GM21447 (cell line): ENCODE results near the gene HK2.
"Not testable (repeated sequence)": the region's sequence is repeated elsewhere in the genome, so short reads cannot be mapped to it uniquely, and the experiment has no call there.

ENCODE experiments used
- ATAC-seq: cut with Tn5 transposase; IDR thresholded peaks from one replicate; pipeline ENCODE4 v1.9.1; 2021; ENCODE audit not compliant: unreplicated experiment

HK2 gene

DNA sequence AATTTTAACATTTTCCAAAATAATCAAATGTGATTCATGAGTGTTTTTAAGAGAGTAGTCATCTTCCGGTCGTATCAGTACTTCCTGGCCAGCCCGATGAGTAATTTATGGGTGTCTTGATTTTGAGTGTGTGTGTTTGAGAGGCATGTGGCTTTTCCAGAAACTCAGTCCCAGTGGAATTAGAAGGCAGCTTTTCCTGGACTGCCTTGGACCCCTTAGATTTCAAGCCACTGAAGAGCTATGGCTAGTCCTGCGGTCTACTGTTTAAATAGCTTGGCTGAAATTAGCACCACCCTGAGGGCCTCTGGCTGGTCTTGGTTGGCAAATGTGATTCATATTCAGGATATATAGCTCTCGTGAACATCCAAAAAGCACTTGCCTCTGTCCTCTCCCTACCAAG is 59.4 kb downstream of the HK2 start:
- ATAC-seq: no peak

DNA sequence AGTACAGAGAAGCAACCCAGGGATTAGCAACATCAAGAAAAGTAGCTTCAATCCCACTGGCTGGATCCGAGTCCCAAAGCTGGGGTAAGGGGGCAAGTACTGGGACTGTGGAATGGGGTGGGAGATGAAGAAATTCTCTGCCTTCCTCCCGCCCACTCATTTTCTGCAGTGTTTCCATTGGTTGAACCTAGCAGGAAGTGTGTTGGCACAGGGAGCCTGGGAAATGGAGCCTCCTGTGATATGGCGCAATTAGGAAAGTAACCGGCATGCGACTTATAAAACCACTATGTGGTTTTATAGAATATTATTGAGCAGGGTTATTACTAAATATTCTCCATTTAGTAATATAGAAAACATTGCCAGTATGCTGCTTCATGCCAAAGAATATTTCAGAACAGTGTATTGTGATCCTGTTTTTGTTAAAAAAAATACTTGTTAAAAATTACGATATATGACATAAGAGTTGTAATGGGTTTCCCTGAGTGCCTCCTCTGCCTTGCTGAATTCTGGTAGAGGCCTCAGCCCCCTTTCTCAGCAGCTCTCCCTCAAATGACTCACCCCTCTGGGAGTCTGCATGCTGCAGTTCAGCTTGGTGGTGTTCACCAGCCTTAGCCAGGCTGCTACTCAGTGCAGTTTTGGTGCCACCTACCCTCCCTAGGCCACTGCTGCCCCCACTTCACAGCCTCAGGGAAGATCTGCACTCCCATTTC is 60.5 kb downstream of the HK2 start:
- ATAC-seq: no peak

DNA sequence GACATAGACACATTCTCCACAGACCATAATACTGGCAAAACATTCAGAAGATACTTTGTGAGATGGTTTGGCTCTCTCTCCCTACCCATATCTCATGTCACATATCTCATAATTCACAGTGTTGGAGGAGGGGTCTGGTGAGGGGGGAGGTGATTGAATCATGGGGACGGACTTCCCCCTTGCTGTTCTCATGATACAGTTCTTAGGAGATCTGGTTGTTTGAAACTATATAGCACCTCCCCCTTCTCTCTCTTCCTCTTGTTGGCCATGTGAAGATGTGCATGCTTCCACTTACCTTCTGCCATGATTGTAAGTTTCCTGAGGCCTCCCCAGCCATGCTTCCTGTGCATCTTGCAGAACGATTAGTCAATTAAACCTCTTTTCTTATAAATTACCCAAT is 61.1 kb downstream of the HK2 start:
- no peak for ATAC-seq

DNA sequence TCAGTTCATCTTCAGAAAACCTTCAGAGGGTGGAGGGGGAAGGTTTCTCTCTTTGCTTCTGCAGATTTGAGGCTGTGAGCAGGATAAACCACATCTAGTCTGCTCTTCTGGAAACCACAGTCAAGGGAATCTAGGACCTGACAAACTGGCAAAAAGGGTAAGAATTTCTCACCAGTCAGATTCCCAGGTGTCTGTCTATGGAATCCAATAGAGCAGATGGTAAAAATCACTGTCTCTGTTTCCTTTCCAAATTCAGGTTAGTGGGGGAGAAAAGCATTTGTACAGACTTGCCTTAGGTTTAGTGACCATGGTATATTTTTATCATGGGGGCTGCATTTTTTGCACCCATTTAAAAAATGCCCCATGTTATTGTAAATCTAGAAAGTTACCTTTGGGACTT is 62.3 kb downstream of the HK2 start:
- no peak for ATAC-seq

DNA sequence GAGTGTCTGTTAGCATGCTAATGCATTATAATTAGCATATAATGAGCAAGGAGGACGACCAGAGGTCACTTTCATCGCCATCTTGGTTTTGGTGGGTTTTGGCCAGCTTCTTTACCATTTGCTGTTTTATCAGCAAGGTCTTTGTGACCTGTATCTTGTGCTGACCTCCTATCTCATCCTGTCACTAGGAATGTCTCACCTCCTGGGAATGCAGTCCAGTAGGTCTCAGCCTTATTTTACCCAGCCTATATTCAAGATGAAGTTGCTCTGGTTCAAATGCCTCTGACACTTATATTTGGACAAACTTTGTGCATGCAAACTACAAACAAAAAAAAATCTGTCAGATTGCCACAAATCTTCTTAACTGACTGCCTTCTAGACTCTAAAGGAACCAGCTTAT is 66.3 kb downstream of the HK2 start:
- ATAC-seq: not testable (repeated sequence)

DNA sequence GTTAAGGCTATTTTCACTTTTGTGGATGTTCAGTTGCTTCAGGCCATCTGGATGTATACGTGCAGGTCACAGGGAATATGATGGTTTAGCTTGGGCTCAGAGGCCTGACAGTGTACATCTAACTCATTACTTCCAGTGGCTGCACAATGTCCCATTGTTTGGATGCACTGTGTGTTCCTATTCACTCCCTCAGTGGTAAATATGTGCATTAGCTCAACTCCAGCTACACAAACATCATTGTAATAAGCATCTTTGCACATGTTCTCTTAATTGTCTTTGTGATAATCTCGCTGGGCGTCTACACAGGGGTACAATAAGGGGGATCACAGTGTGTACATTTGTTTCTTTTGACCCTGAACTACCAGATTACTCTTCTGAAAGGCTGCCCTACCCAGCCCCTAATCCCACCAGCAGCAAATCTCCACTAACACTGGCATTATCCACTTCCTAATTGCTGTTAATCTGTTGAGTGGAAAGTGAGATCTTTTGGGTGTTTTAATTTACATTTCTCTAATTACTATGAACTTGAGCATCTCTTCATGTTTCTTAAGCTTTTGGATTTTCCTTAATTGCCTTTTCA is 68.4 kb downstream of the HK2 start:
- ATAC-seq: no peak

DNA sequence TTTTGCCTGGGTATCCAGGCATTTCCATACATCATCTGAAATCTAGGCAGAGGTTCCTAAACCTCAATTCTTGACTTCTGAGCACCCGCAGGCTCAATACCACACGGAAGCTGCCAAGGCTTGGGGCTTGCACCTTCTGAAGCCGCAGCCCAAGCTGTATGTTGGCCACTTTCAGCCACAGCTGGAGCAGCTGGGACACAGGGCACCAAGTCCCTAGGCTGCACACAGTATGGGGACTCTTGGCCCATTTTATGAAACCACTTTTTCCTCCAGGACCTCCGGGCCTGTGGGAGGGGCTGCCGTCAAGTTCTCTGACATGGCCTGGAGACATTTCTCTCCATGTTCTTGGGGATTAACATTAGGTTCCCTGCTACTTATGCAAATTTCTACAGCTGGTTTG is 72.5 kb downstream of the HK2 start:
- ATAC-seq: no peak

DNA sequence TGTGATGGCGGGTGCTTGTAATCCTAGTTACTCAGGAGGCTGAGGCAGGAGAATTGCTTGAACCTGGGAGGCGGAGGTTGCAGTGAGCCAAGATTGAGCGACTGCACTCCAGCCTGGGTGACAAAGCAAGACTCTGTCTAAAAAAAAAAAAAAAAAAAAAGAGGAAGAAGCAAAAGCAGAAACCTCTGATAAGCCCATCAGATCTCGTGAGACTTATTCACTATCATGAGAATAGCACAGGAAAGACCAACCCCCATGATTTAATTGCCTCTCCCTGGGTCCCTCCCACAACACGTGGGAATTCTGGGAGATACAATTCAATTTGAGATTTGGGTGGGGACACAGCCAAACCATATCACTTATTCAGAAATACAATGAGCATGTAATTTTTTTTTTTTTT is 73.6 kb downstream of the HK2 start:
- not testable (repeated sequence) for ATAC-seq

DNA sequence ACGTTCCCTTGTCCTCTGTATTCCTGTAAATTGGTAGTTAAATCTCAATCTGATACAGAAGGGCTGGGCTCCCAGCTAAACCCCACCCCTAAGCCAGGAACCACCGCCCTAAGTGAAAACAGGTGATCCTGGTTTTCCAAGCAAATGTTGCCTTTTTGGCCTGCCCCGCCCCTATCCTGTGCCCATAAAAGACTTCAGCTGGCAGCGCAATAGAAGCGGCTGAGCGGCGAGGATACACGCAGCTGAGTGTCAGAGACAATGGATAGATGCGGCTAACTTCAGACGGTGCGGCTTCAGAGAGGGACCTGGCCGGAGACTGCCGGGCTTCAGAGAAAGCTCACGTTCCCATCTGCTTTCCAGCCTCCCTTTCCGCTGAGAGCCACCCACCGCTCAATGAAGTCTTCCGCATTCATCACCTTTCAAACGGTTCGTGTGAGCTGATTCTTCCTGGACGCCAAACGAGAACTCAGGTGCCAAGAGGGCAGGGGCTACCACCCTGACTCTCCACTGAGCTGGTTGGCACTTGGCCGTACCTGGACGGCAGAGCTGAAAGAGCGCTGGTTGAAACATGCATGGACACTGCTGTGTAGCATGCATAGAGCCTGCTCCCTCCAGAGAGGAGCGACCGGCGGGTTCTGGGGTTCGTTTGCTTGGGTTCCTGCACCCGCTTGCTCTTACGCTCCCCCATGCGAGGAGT is 75.0 kb downstream of the HK2 start:
- ATAC-seq: no peak

DNA sequence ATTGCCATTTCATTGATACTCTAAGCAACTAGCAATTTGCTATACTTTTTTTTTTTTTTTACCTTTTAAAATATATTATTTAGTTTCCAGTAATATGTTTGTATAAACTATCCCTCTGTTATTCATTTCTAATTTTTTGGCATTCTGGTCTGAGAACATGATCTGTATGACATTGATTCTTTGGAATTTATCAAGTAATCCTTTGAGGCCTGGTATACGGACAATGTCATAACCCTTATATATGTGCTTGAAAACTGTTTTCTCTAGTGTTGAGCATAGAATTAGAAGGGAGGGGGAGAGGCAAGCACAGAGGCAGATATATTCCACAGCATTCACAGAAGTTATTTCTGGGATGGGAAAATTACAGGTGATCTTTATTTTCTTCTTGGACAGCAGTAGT is 76.3 kb downstream of the HK2 start:
- ATAC-seq: no peak

DNA sequence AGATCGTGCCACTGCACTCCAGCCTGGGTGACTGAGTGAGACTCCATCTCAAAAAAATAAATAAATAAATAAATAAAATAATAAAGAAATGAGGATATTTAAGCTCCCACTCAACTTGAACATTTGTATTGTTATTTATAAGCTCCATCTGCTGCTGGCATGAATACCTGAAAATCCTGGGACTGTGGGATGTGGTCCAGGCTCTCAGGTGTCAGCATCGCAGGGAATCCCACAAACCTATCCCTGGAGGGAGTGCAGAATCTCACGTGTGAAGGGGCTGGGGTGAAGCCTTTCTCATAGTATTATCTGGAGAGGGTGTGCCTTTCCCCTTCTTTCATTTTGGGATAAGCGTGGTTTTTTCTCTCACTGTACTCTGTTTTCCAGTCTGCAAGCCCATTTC is 77.1 kb downstream of the HK2 start:
- no peak for ATAC-seq

DNA sequence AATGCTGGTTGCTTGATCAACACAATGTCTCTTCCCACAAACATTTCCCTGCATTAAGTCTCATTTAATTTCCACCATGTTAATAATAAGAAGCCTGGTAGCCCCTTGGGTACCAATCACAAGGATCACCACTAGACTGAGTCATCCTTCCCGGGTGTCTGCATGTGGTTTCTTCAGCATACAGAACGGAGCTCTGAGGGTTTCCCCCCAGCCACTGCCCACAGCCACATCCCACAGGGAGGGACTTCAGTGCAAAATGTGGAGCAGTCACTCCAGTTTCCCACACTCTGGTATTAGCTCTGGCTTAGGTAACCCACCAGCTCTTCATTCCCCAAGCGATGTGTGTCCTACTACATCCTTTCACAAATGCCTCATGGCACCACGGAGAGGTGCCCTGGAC is 81.8 kb downstream of the HK2 start:
- peak; percentile 51 for ATAC-seq

DNA sequence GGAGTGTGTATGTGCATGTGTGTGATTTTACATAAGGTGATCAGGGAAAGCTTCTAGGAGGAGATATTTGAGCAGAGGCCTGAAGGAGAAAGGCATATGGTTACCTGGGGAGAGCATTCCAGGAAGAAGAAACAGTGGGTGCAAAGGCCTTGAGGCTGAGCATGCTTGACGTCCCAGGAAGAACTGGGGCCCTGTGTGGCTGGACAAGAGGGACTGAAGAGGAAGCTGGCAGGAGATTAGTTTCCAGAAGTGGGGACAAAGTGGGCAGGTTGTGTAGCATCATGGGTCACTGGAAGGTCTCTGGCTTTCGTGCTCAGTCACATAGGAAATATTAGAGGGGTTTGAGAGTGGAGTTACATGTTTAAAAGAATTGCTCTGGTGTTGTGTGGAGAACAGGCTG is 82.5 kb downstream of the HK2 start:
- no peak for ATAC-seq

DNA sequence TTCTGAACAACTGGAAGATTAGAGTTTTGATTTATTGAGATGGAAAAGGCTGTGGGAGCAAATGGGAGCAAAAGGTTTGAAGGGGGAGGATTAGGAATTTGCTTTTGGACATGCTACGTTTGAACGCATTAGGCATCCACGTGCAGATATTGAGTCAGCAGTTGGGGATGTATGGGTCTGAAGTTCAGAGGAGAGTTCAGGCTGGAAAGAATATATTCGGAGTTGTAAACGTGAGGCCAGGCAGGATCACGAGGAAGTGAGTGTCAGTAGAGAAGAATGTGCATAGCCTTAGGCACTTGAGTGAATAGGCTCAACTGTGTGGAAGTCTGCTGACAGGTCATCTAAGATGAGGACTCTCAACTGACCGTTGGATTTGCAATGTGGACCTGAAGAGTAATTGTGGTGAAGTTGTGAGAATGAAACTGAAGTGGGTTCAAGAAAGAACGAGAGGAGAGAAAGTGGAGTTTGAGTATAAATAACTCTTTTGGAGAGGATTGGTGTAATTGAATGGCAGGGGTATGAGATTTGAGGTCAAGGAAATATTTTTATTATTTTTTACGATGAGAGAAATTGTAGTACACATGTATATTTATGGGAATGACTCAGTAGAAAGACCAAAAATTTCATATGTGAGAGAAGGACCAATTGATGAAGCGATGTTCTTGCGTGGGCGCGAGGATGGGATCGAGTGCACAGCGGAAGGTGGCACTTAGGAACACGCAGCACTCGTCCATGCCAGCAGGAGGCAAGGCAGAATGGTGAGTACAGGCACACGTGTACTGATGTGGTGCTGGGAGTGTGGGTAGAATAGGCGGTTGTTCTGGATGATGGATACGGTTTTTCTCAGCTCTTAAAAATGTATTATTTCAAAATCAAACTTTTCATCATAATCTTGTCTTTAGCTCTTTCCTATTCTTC is 84.0 kb downstream of the HK2 start:
- no peak for ATAC-seq

DNA sequence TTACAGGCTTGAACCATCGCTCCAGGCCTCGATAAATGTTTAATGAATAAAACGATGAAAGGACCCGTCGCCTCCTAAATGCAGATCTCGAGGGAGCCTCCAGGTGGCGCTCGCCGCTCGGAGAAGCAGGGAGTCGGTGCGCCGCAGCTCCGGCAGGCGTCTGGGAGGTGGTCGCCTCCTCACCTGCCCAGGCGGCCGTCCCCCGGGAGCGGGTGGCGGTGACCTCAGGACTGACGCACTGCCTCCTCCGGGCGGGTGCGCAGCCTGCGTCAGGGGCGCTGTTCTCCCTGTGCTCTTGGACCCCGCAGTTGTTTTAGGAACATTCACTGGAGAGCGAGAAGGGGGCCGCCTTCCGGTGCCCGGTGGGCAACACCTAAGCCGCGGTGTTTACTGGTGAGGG is 85.9 kb downstream of the HK2 start:
- ATAC-seq: no peak

DNA sequence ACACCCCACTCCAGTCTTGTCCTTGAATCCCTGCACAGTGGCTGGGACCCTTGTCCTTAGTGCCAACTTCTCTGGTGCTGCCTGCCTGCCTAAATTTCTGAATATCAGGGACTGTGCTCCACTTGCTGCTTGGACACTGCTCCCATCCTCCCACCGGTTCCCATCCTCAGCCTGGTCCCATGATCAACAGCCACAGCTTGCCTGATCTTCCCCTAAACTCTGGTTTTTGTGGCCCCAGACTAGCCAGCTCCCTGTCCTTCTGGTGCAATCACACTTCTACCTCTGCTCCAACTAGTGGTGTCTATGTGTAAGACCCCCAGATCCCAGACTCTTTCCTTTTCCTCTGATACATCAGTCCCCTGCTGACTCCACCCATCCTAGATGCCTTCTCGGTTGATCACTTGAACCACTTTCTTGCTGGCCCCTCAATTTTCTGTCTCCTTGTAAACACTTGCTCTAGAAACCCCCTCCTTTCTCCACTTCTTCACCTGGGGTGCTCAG is 87.4 kb downstream of the HK2 start:
- no peak for ATAC-seq

DNA sequence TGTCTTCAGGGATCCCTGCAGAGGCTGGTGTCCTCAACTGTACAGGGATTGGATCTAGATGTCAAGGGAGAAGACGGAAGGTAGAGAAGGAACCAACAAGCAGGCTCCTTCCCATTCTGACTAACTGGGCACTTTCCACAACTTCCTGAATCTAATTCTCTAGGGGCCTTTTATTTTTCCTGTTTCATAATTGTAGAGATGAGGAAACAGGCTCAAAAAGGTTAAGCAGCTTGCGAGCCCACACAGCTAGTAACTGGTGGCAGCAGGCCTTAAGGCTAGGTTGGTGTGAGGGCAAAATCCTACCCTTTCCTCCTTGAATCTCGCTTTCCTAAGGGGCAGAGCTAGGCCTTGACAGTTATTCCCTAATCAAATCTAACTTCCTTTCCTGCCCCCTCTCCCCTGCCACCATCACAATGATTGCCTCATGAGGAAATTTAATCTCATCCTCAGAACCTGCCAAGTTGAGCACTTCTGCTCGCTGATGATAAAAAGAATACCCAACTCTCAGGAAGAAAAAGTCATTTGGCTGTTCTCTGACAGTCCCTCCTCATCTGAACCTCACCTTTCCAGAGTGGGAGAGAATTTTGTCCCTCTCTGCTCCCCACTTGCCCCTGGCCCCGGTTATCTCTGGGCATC is 88.8 kb downstream of the HK2 start:
- no peak for ATAC-seq

DNA sequence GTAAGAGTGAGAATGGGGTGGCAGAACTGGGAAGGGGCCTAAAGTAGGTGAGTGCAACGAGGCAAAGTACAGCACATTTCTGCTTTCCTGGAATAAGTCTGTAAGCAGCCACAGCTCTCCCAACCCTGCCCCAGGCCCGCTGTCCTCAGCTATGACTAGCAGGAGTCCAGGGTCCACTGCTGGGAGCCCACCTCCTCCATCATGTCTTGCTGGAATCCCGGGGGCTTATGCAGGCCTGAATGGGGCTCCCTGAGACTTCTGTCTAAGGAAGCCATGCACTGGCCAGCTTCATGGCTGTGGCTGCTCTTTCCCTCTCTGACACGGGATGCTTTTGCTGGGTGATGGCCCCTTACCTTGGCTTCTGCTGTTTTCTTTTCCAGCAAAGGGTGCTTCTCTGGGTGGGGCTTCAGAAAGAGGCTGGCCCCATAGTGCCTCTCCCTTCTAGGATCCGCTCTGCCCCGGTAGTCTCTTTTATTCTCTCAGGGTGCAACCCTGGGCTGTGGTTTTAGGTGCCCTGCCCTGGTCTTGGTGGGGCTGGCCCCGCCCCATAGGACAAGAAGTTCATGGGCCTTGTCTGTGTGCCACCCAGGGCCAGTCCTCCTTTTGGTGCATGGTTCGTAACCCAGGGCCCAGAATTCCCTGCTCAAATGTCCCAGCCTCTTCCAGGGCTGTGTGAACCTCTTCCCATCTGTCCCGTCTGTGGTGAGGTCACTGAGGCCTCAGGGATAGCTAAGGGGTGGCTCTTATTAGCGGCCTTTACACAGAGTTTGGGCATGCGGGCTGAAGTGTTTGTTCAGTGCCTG is 90.7 kb downstream of the HK2 start:
- ATAC-seq: no peak

DNA sequence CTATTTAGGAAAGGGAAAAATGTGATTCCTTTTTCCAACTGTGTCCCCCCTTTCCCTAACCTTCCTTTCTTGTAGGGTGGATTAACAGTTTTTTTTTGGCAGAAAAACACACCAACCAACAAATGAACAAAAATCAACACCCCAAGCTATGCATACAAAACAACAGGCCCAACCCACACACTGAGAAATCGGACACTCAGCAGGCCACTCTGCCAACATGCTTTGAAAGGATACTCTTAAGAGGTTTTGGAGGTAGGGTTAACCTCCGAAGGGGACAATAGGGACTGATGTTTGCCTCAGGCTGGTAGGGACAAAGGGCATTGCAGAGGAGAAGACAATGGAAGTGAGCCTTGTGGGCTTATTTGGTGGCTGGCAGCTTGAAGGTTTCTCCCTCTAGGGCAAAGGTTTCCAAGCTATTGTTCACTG is 91.4 kb downstream of the HK2 start:
- no peak for ATAC-seq

DNA sequence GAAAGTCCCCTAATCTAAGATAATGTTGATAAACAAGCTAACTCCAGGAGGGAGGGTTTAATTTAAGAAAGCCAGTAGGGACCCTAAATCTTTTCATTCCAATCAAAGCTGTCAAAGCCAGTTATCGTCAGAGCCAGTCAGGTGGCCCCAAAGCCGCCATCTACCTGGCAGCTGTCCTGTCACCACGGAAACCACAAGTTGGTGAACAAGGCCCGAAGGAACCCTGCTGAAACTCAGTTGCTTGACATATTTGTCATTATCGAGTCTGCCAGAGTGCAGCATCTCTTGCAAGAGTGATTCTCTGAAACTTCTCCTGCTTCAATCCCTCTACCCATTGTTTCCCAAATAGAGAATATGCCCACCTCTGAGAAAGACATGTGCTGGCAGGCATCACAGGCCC is 93.7 kb downstream of the HK2 start:
- ATAC-seq: no peak
